Gastrocnemius medialis (tissue), 4 donors: ENCODE measurements around the gene LIN7A.
"Not testable (repeated sequence)": the region's sequence is repeated elsewhere in the genome, so short reads cannot be mapped to it uniquely, and the experiment has no call there.

Experiments
- POLR2A ChIP-seq, 2 donors: fragments of 450-650 bp; IDR thresholded peaks; one replicate each; pipeline ENCODE4 v1.6.1; 2017; ENCODE audit warnings: antibody characterized with exemption in 2 of 2, mild to moderate bottlenecking in 2 of 2, moderate library complexity in 2 of 2
- TF ChIP-seq, protein P1 (sequence below), 5 experiments: fragments of 450-650 bp in 3 of 5; fragments of 200-600 bp in 2 of 5; sonication (generic) in 2 of 5; IDR thresholded peaks in 4 of 5; conservative IDR thresholded peaks in 1 of 5; 1 replicate in 4 of 5; 2 replicates in 1 of 5; pipeline ENCODE4 v1.5.1; 2016 to 2019; ENCODE audit warnings: antibody characterized with exemption in 5 of 5, mild to moderate bottlenecking in 3 of 5, moderate library complexity in 3 of 5

DNA sequence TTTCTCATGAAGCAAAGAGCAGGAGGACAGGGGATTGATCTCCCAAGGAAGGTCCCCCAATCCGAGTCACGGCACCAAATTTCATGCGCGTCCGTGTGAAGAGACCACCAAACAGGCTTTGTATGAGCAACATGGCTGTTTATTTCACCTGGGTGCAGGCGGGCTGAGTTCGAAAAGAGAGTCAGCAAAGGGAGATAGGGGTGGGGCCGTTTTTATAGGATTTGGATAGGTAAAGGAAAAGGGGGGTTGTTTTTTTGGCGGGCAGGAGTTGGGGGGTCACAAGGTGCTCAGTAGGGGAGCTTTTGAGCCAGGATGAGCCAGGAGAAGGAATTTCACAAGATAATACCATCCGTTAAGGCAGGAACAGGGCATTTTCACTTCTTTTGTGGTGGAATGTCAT lies 149.3 kb downstream of the LIN7A start:
- TF ChIP-seq, protein P1, sequence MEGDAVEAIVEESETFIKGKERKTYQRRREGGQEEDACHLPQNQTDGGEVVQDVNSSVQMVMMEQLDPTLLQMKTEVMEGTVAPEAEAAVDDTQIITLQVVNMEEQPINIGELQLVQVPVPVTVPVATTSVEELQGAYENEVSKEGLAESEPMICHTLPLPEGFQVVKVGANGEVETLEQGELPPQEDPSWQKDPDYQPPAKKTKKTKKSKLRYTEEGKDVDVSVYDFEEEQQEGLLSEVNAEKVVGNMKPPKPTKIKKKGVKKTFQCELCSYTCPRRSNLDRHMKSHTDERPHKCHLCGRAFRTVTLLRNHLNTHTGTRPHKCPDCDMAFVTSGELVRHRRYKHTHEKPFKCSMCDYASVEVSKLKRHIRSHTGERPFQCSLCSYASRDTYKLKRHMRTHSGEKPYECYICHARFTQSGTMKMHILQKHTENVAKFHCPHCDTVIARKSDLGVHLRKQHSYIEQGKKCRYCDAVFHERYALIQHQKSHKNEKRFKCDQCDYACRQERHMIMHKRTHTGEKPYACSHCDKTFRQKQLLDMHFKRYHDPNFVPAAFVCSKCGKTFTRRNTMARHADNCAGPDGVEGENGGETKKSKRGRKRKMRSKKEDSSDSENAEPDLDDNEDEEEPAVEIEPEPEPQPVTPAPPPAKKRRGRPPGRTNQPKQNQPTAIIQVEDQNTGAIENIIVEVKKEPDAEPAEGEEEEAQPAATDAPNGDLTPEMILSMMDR (IDR thresholded peaks at IDR 0.05 in 4 of 5, conservative IDR thresholded peaks at IDR 0.05 in 1 of 5) = not testable (repeated sequence)
- not testable (repeated sequence) for TF ChIP-seq POLR2A (IDR thresholded peaks at IDR 0.05)
